Measurements from ENCODE around the gene TBRG4. TPM values are rescaled to one million over a fixed set of nuclear protein-coding genes. Genes with fewer than 3 reads are reported as not detected.
A peak's percentile ranks its signal among the peaks of the same experiment; 100 is the strongest.

The TBRG4 gene
- total RNA-seq, 1 experiment from 2014 or later = 127 TPM

- Histone ChIP-seq H3K4me2 (ENCODE audit: insufficient read depth, insufficient read length, low read length) (no peak overlapping the region), H3K23ac (ENCODE audit: insufficient read length, low read depth, low read length) (no peak overlapping the region), H3K56ac (ENCODE audit: insufficient read length, low read depth, low read length) (no peak overlapping the region), H2BK5ac (ENCODE audit: insufficient read length, low read length) (no peak overlapping the region), H2BK20ac (ENCODE audit: low read depth, low read length, poor library complexity, severe bottlenecking) (no peak overlapping the region), H2BK15ac (ENCODE audit: low read depth, low read length) (no peak overlapping the region), H3K79me1 (ENCODE audit: insufficient read depth, low read depth, low read length, poor library complexity, severe bottlenecking) (no peaks in the 10 kb centered on the region), H4K5ac (ENCODE audit: insufficient read length, low read depth, low read length) (no peak overlapping the region), H4K20me1 (ENCODE audit: control insufficient read depth, insufficient read depth, insufficient read length) (no peaks in the 10 kb centered on the region), H3T11ph (ENCODE audit: low read length) (no peak overlapping the region), H3K14ac (ENCODE audit: insufficient read depth, low read length) (no peak overlapping the region; the same call in 1 of the 2 replicates), H3K18ac (ENCODE audit: insufficient read length, low read depth, low read length) (no peak overlapping the region), H3K9ac (ENCODE audit: extremely low read depth, insufficient read length, low read length) (no peak overlapping the region), H3K4ac (ENCODE audit: low read depth, low read length) (no peak overlapping the region), H2BK120ac (ENCODE audit: low read depth, low read length, poor library complexity, severe bottlenecking) (no peak overlapping the region), H3K79me2 (ENCODE audit: insufficient read depth, low read length) (no peaks in the 10 kb centered on the region), H4K91ac (ENCODE audit: insufficient read length, low read depth, low read length) (no peak overlapping the region), H3K27me3 (ENCODE audit: insufficient read depth, low read length) (no peaks in the 10 kb centered on the region), H3K27ac (ENCODE audit: insufficient read length, low read depth, low read length) (no peak overlapping the region), H2AK5ac (ENCODE audit: insufficient read length, low read length) (no peak overlapping the region), H2BK12ac (ENCODE audit: insufficient read length, low read depth, low read length) (no peak overlapping the region), H3K4me1 (ENCODE audit: insufficient read depth, low read length) (no peaks in the 10 kb centered on the region), H4K8ac (replicated peaks; ENCODE audit: insufficient read length, low read depth, low read length) (no peak overlapping the region), H3K9me3 (ENCODE audit: control insufficient read depth, low read depth, low read length) (no peaks in the 10 kb centered on the region), H3K23me2 (ENCODE audit: insufficient read length, low read depth, low read length, poor library complexity, severe bottlenecking) (no peaks in the 10 kb centered on the region), H2AFZ (ENCODE audit: low read length) (no peak overlapping the region)
- H3K9me3 Mint-ChIP-seq = no peaks in the 10 kb centered on the region
- no peak for DNase-seq
- H3K4me3 Mint-ChIP-seq = no peak overlapping the region
- peak overlapping the region in 1 of 3 experiments; percentile 4; a peak in 1 of 7 replicates for H3K27ac Mint-ChIP-seq
- WGBS (ENCODE audit: extremely low coverage, insufficient read length, low lambda C conversion rate) = no CpG with 5 or more reads among the region's 15 CpGs
- peaks cover 2% of the 10 kb centered on the region in 2 experiments; a peak in 2 of 4 replicates for H3K4me1 Mint-ChIP-seq
- peaks cover 2% of the 10 kb centered on the region; the same call in 1 of the 2 replicates for H3K27me3 Mint-ChIP-seq (ENCODE audit: low read depth)
- H3K36me3 Mint-ChIP-seq (ENCODE audit: insufficient read depth in 1 of 3, low read depth in 3 of 3) = no peaks in the 10 kb centered on the region
- TF ChIP-seq CTCF (conservative IDR thresholded peaks at IDR 0.05) = no peak
Measured at GRCh38 chr7:45129181-45129800, 17.8 kb upstream of the TBRG4 start.

All from H9 (cell line).